Thoracic aorta (tissue), 2 donors: ENCODE results near the gene PSTPIP1. TPM values are rescaled to one million over a fixed set of nuclear protein-coding genes. Genes with fewer than 3 reads are reported as not detected.
A peak's percentile ranks its signal among the peaks of the same experiment; 100 is the strongest.

Experiments used
- ATAC-seq: fragments of 150-250 bp; one replicate; pipeline ENCODE4 v1.8.0; 2017; ENCODE audit warnings: low read depth; ENCODE audit not compliant: insufficient number of reproducible peaks, low FRiP score
- DNase-seq: peaks from one replicate; pipeline ENCODE4 v3.0.0-alpha.2; 2020; ENCODE audit warnings: low spot score
- H3K27ac ChIP-seq, 2 donors: fragments of 200-600 bp; sonication (generic); 1 replicate in 1 of 2; 2 replicates in 1 of 2; pipeline ENCODE4 v1.5.1; 2016; ENCODE audit warnings: mild to moderate bottlenecking in 2 of 2, moderate library complexity in 2 of 2
- H3K27me3 ChIP-seq: fragments of 200-600 bp; sonication (generic); replicated peaks from 2 replicates; pipeline ENCODE4 v1.6.0; 2016; ENCODE audit warnings: mild to moderate bottlenecking; ENCODE audit not compliant: insufficient read depth
- H3K36me3 ChIP-seq: fragments of 200-600 bp; sonication (generic); one replicate; pipeline ENCODE4 v1.5.1; 2016
- H3K4me1 ChIP-seq, 2 donors: fragments of 200-600 bp; sonication (generic); 1 replicate in 1 of 2; 2 replicates in 1 of 2; pipeline versions ENCODE4 v1.5.1 to v1.6.0; 2016; ENCODE audit warnings: low read depth in 2 of 2, mild to moderate bottlenecking in 1 of 2; ENCODE audit not compliant: control insufficient read depth in 1 of 2
- H3K4me3 ChIP-seq: fragments of 200-600 bp; sonication (generic); 2 replicates; pipeline ENCODE4 v1.5.1; 2016; ENCODE audit warnings: mild to moderate bottlenecking
- H3K9me3 ChIP-seq: fragments of 200-600 bp; sonication (generic); 2 replicates; pipeline ENCODE4 v1.5.1; 2016
- total RNA-seq, 2 donors: library from RNA; depleted of rRNA; stranded (reverse); fragments of >200 nt; gene quantifications; one replicate each; pipeline versions ENCODE4 v1.1.0 to v1.2.3, GENCODE V29; 2016
- TF ChIP-seq, protein P1 (sequence below): fragments of 200-600 bp; sonication (generic); IDR thresholded peaks from one replicate; pipeline ENCODE4 v1.5.1; 2019; ENCODE audit warnings: antibody characterized with exemption

PSTPIP1 gene
- total RNA-seq, 2 donors from 2014 or later, result 24.5 to 24.8 TPM

DNA sequence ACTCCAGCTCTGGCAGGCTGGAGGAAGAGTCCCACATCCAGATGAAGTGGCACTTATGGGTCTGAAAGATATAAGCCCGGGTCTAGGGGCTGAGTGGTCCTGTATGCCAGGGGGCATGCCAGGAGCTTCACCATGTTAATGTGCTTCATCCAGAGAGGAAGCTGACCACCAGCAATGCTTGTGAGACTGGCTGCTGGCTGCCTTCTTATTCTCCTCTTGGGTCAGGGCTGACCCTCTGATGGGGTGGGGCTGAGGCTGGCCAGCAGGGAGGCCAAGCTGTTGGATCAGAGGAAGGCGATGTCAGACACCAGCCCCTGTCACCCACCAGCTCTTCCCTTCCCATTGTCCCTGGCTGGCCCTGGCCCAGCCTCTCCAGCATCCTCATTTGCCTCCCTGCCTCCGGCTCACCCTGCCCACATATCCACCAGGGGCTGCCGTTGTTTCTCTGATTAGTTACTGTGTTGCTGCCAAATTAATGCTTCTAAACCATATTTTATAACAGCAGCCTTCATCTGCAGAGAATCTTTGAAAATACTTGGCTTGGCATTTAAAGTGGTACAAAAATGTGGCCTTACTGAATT lies 20.4 kb upstream of the PSTPIP1 start:
- Histone ChIP-seq H3K9me3 (no peaks in the 10 kb centered on the region), H3K36me3 (no peaks in the 10 kb centered on the region), H3K27me3 (no peaks in the 10 kb centered on the region), H3K27ac (peak overlapping the region; percentile 87 to 95), H3K4me3 (peak overlapping the region; percentile 69), H3K4me1 (peaks cover 0 to 35% of the 10 kb centered on the region in 2 donors)
- DNase-seq (no peak), ATAC-seq (no peak)
- TF ChIP-seq, protein P1, sequence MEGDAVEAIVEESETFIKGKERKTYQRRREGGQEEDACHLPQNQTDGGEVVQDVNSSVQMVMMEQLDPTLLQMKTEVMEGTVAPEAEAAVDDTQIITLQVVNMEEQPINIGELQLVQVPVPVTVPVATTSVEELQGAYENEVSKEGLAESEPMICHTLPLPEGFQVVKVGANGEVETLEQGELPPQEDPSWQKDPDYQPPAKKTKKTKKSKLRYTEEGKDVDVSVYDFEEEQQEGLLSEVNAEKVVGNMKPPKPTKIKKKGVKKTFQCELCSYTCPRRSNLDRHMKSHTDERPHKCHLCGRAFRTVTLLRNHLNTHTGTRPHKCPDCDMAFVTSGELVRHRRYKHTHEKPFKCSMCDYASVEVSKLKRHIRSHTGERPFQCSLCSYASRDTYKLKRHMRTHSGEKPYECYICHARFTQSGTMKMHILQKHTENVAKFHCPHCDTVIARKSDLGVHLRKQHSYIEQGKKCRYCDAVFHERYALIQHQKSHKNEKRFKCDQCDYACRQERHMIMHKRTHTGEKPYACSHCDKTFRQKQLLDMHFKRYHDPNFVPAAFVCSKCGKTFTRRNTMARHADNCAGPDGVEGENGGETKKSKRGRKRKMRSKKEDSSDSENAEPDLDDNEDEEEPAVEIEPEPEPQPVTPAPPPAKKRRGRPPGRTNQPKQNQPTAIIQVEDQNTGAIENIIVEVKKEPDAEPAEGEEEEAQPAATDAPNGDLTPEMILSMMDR, result no peak

DNA sequence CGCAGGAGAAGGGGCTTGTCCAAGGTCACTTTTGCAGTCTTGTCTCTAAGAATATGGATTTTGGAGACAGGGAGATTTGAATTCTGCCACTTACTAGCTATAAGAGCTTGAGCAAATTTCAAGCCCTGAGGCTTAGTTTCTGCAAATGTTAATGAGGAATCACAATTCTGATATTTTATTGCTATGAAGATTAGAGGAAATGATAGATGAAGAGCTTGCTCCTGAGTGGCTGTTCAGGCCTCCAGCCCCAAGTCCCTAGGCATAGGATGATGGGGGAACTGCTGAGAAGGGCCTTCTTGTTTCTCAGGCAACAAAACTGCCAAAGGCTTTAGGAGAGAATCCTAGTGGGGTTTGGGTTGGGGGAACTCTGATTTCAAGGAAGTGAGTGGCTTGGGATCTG lies 18.8 kb upstream of the PSTPIP1 start:
- H3K27ac ChIP-seq, result no peak overlapping the region

DNA sequence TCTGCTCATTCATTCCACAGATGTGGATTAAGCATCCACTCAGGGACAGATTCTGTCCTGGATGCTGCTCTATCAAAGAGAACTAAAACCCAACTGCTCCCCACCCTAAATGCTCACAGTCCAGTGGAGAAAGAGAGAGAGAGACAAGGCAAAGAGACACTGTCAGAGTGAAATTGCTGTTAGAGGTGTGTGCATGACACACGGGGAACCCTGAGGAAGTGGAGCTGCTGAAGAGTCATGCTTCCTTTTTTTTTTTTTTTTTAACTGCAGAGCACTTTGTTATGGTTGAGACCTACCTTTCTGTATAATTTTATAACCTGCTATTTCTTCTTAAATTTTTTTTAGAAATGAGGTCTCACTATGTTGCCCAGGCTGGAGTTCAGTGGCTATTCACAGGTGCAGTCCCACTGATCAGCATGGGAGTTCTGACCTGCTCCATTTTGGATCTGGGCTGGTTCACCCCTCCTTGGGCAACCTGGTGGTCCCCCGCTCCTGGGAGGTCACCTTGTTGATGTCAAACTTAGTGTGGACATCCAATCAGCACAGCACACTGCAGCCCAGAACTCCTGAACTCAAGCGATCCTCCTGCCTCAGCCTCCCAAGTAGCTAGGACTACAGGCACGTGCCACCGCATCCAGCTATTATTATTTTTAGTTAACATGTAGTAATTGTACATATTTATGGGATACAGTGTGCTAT lies 18.2 kb upstream of the PSTPIP1 start:
- no peaks in the 10 kb centered on the region for H3K36me3 ChIP-seq
- no peaks in the 10 kb centered on the region for H3K27me3 ChIP-seq
- DNase-seq (no peak), ATAC-seq (no peak)
- H3K27ac ChIP-seq, result no peak overlapping the region
- no peaks in the 10 kb centered on the region for H3K9me3 ChIP-seq
- no peak overlapping the region for H3K4me3 ChIP-seq
- TF ChIP-seq, protein P1, result no peak
- peaks cover 0 to 35% of the 10 kb centered on the region in 2 donors for H3K4me1 ChIP-seq

More for the DNA sequence above, 18.8 kb upstream of the PSTPIP1 start:
- Histone ChIP-seq H3K27me3 (no peaks in the 10 kb centered on the region), H3K4me1 (peaks cover 0 to 35% of the 10 kb centered on the region in 2 donors), H3K4me3 (no peak overlapping the region), H3K9me3 (no peaks in the 10 kb centered on the region), H3K36me3 (no peaks in the 10 kb centered on the region)
- DNase-seq (no peak), ATAC-seq (no peak)
- TF ChIP-seq, protein P1, result no peak

DNA sequence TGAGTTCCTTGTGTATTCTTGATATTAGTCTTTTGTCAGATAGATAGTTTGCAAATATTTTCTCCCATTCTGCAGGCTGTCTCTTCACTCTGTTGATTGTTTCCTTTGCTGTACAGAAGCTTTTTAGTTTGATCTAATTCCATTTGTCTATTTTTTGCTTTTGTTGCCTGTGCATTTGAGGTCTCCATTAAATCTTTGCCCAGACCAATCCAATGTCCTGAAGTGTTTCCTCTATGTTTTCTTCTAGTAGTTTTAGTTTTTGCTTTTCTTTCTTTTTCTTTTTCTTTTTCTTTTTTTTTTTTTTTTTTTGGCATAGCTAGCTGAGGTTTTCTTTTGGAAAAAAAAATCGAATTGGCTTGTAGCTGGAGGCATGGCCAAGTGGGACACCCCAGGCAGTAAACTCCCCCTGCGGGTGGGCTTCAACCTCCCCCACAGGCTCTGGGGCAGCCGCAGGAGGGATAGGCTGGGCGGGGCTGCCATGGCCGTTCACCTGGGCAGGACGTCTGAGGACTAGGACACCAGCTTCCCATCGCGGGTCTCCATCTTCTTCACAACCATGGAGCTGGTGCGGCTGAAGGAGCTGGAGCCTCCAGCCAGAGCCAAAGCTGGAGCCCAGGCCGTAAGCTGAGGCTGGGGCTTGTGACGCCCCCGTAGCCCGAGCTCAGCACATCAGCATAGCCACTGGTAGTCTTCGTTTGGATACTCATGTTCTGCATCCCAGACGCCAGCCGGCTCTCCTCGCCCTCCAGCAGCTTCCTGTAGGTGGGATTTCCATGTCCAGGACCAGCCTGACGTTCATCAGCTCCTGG lies 16.2 kb upstream of the PSTPIP1 start:
- TF ChIP-seq, protein P1, result no peak
- DNase-seq, result no peak
- Histone ChIP-seq H3K27me3 (no peaks in the 10 kb centered on the region), H3K4me3 (no peak overlapping the region), H3K9me3 (no peaks in the 10 kb centered on the region), H3K4me1 (peaks cover 0 to 34% of the 10 kb centered on the region in 2 donors), H3K27ac (no peak overlapping the region), H3K36me3 (no peaks in the 10 kb centered on the region)
- ATAC-seq, result no peak

DNA sequence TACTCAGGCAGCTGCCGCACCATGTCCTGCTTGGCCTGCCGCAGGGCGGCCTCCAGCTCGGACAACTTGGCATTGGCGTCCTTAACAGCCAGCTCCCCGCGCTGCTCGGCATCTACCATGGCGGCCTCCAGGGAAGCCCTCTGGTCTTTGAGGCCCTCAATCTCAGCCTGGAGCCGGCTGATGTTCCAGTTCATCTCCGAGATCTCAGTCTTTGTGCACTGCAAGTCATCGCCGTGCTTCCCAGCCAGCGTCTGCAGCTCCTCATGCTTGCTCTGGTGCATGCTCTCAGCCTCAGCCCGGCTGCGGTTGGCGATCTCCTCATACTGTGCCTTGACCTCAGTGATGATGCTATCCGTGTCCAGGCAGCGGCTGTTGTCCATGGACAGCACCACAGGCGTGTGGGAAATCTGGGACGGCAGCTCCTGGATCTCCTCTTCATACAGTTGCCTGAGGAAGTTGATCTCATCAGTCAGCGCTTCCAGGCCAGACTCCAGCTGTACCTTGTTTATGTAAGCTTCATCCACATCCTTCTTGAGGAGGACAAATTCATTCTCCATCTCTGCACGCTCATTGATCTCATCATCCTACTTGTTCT lies 15.5 kb upstream of the PSTPIP1 start:
- ATAC-seq (no peak), DNase-seq (no peak)
- H3K27ac ChIP-seq, result no peak overlapping the region
- H3K9me3 ChIP-seq, result no peaks in the 10 kb centered on the region
- TF ChIP-seq, protein P1, result no peak
- no peak overlapping the region for H3K4me3 ChIP-seq
- H3K36me3 ChIP-seq, result no peaks in the 10 kb centered on the region
- H3K27me3 ChIP-seq, result no peaks in the 10 kb centered on the region
- H3K4me1 ChIP-seq, result peaks cover 0 to 27% of the 10 kb centered on the region in 2 donors
